ENCODE measurements around the gene CPN2.

DNA sequence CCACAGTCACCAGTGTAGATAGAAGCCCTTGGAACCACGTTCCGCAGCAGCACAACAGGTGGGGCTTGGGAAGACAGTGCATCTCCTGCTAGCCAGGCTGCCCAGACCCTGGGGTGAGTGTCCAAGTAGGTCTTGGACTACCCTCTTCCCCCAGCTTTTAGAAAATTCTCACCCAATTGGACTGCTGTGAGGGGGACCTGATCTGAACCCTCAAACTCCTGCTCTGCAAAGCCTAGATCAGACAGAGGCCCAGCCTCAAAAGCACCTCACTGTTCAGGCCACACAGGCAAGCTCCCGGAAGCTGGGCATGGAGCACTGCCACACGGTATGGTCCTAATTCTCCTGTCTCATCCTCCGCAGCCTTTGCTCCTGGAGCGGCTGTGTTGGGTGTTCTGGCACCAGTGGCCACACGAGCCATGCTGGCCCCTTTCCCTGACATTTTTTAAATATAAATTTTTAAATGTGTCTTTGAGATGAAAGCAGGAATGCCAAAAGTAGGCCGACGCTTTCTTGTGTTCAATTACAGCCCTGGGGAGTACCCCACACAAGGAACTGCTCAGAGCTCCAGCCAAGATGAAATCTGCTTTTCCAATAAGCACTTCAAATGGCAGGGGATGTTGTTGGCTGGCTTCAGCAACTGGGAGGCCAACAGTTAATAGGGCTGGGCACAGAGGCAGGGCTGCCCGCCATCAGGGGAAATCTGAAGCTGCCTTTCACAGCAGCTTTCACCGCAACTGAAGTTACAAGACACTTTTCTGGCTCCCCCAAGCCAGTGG lies 40.9 kb downstream of the CPN2 start:
- TF ChIP-seq FOXS1 (CRISPR knock-in tag; IDR thresholded peaks at IDR 0.05) (no peak), BHLHE40 (IDR thresholded peaks at IDR 0.05; ENCODE audit: low read depth, low read length) (no peak), EP300 (IDR thresholded peaks at IDR 0.05) (no peak), HDAC2 (IDR thresholded peaks at IDR 0.05) (no peak), EHMT2 (IDR thresholded peaks at IDR 0.05; ENCODE audit: low read depth) (no peak), RARB (CRISPR knock-in tag; IDR thresholded peaks at IDR 0.05) (no peak), JUN (IDR thresholded peaks at IDR 0.05) (no peak), POLR2A (IDR thresholded peaks at IDR 0.05; ENCODE audit: low read length) (no peak), NPAS2 (CRISPR knock-in tag; IDR thresholded peaks at IDR 0.05; ENCODE audit: borderline replicate concordance) (no peak), ZFP36 (IDR thresholded peaks at IDR 0.05; ENCODE audit: borderline replicate concordance, partially characterized antibody) (no peak)
- TF ChIP-seq, protein P1, sequence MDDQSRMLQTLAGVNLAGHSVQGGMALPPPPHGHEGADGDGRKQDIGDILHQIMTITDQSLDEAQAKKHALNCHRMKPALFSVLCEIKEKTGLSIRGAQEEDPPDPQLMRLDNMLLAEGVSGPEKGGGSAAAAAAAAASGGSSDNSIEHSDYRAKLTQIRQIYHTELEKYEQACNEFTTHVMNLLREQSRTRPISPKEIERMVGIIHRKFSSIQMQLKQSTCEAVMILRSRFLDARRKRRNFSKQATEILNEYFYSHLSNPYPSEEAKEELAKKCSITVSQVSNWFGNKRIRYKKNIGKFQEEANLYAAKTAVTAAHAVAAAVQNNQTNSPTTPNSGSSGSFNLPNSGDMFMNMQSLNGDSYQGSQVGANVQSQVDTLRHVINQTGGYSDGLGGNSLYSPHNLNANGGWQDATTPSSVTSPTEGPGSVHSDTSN (IDR thresholded peaks at IDR 0.05) = no peak
- TF ChIP-seq, protein P2, sequence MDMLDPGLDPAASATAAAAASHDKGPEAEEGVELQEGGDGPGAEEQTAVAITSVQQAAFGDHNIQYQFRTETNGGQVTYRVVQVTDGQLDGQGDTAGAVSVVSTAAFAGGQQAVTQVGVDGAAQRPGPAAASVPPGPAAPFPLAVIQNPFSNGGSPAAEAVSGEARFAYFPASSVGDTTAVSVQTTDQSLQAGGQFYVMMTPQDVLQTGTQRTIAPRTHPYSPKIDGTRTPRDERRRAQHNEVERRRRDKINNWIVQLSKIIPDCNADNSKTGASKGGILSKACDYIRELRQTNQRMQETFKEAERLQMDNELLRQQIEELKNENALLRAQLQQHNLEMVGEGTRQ (IDR thresholded peaks at IDR 0.05) = no peak
- TF ChIP-seq, protein P3, sequence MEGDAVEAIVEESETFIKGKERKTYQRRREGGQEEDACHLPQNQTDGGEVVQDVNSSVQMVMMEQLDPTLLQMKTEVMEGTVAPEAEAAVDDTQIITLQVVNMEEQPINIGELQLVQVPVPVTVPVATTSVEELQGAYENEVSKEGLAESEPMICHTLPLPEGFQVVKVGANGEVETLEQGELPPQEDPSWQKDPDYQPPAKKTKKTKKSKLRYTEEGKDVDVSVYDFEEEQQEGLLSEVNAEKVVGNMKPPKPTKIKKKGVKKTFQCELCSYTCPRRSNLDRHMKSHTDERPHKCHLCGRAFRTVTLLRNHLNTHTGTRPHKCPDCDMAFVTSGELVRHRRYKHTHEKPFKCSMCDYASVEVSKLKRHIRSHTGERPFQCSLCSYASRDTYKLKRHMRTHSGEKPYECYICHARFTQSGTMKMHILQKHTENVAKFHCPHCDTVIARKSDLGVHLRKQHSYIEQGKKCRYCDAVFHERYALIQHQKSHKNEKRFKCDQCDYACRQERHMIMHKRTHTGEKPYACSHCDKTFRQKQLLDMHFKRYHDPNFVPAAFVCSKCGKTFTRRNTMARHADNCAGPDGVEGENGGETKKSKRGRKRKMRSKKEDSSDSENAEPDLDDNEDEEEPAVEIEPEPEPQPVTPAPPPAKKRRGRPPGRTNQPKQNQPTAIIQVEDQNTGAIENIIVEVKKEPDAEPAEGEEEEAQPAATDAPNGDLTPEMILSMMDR (IDR thresholded peaks at IDR 0.05) = no peak
